ENCODE measurements around the gene MAP1LC3B2. TPM values are rescaled to one million over a fixed set of nuclear protein-coding genes. Genes with fewer than 3 reads are reported as not detected.

MAP1LC3B2 gene
- total and polyA plus RNA-seq, 10 of the 15 experiments (the other 5 are each of a cell fraction or from before 2014, with no cell fraction given): 0.23 to 2.7 (median 0.72) TPM; not detected in 3

DNA sequence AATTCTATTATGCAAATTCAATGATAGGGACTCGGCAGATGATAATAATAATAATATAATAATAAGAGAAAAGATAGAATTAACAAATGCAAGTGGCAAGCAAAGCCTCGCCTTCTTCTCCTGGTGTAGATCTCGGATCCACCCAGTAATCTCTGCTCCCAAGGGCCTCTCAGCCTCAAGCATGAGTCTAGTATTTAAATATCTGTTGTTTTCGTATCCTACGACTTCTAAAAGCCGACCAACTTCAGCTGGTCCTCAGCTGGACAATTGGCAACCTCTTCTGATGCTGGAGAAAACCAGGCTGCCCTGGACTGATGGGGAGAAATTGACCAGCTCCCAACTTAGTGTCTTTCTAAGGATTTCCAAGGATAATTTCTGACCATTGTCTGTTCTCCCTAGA lies 14.0 kb upstream of the MAP1LC3B2 start:
- 45% methylated on average over 6 of the region's 6 CpGs for WGBS (ENCODE audit: insufficient coverage, insufficient replicate concordance, low lambda C conversion rate, missing lambda C conversion rate)
- Histone ChIP-seq H3K36me3 (ENCODE audit: control insufficient read depth in 2 of 2, insufficient read depth in 2 of 2, low read length in 1 of 2) (no peaks in the 10 kb centered on the region), H3K27me3 (replicated peaks in 1 of 2; ENCODE audit: control insufficient read depth in 2 of 2, insufficient read depth in 2 of 2, low read length in 1 of 2) (no peaks in the 10 kb centered on the region), H3K79me2 (ENCODE audit: control insufficient read depth, insufficient read depth, low read length) (no peaks in the 10 kb centered on the region), H3K9me3 (replicated peaks; ENCODE audit: control insufficient read depth, insufficient read depth, low read length) (no peaks in the 10 kb centered on the region; the same call in 1 of the 3 replicates), H2AFZ (ENCODE audit: control insufficient read depth, low read depth, low read length) (no peak overlapping the region), H3K4me1 (ENCODE audit: control insufficient read depth, insufficient read depth, low read length) (peaks cover 13% of the 10 kb centered on the region), H4K20me1 (ENCODE audit: control insufficient read depth, insufficient read depth) (no peaks in the 10 kb centered on the region), H3K27ac (ENCODE audit: control insufficient read depth, insufficient read depth) (no peak overlapping the region), H3K4me3 (no peak overlapping the region), H3K9ac (ENCODE audit: control insufficient read depth, insufficient read depth, low read length) (no peak overlapping the region), H3K4me2 (ENCODE audit: control insufficient read depth, insufficient read depth) (no peak overlapping the region)
- DNase-seq (ENCODE audit: low read depth, low spot score): no peak
- no TSS peak for BruUV-seq (replicated peaks)
- ChIA-PET SMC1A (ENCODE audit: uncharacterized antibody, unreplicated experiment) (interaction anchor here (1.8 kb wide), 1 partner anchor 14 kb away, joined by 9 read pairs; the partner anchor contains the start of gene MAP1LC3B2), POLR2A (interaction anchor here (0.6 to 0.7 kb wide), 5 partner anchors 10 to 1316 kb away, joined by 3 to 8 read pairs (median 3); no protein-coding TSS in a partner anchor), CTCF (no interaction called here), RAD21 (ENCODE audit: unreplicated experiment) (interaction anchor here (1.2 kb wide), 1 partner anchor 13 kb away, joined by 3 read pairs; no protein-coding TSS in a partner anchor)
- ATAC-seq: no peak
- no peak for FAIRE-seq
- no peak for TF ChIP-seq EP300 (IDR thresholded peaks at IDR 0.05; ENCODE audit: borderline replicate concordance in 1 of 2, control insufficient read depth in 1 of 2, low read depth in 2 of 2, low read length in 2 of 2)
- TF ChIP-seq RBBP5 (conservative IDR thresholded peaks at IDR 0.05): no peak
- no peak for TF ChIP-seq SMAD1 (IDR thresholded peaks at IDR 0.05; ENCODE audit: low read depth, partially characterized antibody)
- TF ChIP-seq, protein P1, sequence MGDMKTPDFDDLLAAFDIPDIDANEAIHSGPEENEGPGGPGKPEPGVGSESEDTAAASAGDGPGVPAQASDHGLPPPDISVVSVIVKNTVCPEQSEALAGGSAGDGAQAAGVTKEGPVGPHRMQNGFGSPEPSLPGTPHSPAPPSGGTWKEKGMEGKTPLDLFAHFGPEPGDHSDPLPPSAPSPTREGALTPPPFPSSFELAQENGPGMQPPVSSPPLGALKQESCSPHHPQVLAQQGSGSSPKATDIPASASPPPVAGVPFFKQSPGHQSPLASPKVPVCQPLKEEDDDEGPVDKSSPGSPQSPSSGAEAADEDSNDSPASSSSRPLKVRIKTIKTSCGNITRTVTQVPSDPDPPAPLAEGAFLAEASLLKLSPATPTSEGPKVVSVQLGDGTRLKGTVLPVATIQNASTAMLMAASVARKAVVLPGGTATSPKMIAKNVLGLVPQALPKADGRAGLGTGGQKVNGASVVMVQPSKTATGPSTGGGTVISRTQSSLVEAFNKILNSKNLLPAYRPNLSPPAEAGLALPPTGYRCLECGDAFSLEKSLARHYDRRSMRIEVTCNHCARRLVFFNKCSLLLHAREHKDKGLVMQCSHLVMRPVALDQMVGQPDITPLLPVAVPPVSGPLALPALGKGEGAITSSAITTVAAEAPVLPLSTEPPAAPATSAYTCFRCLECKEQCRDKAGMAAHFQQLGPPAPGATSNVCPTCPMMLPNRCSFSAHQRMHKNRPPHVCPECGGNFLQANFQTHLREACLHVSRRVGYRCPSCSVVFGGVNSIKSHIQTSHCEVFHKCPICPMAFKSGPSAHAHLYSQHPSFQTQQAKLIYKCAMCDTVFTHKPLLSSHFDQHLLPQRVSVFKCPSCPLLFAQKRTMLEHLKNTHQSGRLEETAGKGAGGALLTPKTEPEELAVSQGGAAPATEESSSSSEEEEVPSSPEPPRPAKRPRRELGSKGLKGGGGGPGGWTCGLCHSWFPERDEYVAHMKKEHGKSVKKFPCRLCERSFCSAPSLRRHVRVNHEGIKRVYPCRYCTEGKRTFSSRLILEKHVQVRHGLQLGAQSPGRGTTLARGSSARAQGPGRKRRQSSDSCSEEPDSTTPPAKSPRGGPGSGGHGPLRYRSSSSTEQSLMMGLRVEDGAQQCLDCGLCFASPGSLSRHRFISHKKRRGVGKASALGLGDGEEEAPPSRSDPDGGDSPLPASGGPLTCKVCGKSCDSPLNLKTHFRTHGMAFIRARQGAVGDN (IDR thresholded peaks at IDR 0.05): no peak
- TF ChIP-seq TCF3 (IDR thresholded peaks at IDR 0.05; ENCODE audit: borderline replicate concordance, insufficient read depth, low read depth, low read length): no peak
- TF ChIP-seq NBN (IDR thresholded peaks at IDR 0.05): no peak
- no peak for TF ChIP-seq BRCA1 (IDR thresholded peaks at IDR 0.05; ENCODE audit: low read depth, low read length)
- TF ChIP-seq, protein P2, sequence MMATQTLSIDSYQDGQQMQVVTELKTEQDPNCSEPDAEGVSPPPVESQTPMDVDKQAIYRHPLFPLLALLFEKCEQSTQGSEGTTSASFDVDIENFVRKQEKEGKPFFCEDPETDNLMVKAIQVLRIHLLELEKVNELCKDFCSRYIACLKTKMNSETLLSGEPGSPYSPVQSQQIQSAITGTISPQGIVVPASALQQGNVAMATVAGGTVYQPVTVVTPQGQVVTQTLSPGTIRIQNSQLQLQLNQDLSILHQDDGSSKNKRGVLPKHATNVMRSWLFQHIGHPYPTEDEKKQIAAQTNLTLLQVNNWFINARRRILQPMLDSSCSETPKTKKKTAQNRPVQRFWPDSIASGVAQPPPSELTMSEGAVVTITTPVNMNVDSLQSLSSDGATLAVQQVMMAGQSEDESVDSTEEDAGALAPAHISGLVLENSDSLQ (IDR thresholded peaks at IDR 0.05): no peak
- TF ChIP-seq, protein P3, sequence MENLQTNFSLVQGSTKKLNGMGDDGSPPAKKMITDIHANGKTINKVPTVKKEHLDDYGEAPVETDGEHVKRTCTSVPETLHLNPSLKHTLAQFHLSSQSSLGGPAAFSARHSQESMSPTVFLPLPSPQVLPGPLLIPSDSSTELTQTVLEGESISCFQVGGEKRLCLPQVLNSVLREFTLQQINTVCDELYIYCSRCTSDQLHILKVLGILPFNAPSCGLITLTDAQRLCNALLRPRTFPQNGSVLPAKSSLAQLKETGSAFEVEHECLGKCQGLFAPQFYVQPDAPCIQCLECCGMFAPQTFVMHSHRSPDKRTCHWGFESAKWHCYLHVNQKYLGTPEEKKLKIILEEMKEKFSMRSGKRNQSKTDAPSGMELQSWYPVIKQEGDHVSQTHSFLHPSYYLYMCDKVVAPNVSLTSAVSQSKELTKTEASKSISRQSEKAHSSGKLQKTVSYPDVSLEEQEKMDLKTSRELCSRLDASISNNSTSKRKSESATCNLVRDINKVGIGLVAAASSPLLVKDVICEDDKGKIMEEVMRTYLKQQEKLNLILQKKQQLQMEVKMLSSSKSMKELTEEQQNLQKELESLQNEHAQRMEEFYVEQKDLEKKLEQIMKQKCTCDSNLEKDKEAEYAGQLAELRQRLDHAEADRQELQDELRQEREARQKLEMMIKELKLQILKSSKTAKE (IDR thresholded peaks at IDR 0.05; ENCODE audit: low read depth, poor library complexity, severe bottlenecking): no peak
- no peak for TF ChIP-seq CEBPB (IDR thresholded peaks at IDR 0.05; ENCODE audit: borderline replicate concordance in 1 of 2, low read depth in 2 of 2, low read length in 2 of 2)
- no peak for TF ChIP-seq E2F4 (IDR thresholded peaks at IDR 0.05; ENCODE audit: low read depth, low read length)
- TF ChIP-seq SUPT20H (IDR thresholded peaks at IDR 0.05; ENCODE audit: borderline replicate concordance, control insufficient read depth, low read depth, low read length): no peak
- no peak for TF ChIP-seq PBX3 (IDR thresholded peaks at IDR 0.05; ENCODE audit: insufficient replicate concordance, low read depth, low read length)
- in situ Hi-C loops (cut with MboI) (no loop called here), intact Hi-C loops (cut with micrococcal nuclease; ENCODE audit: unreplicated experiment) (no loop called here)
